ENCODE results near the gene GATM.
"Not testable (repeated sequence)": the region's sequence is repeated elsewhere in the genome, so short reads cannot be mapped to it uniquely, and the experiment has no call there.

GATM gene

GRCh38 chr15:45349623-45350022 is 28.7 kb downstream of the GATM start:
- DNase-seq, result no peak

GRCh38 chr15:45347989-45348388 is 30.4 kb downstream of the GATM start:
- DNase-seq, result no peak

- DNase-seq, result no peak
These were observed 31.3 kb downstream of the GATM start for GRCh38 chr15:45347033-45347432.

GRCh38 chr15:45346381-45346780 is 32.0 kb downstream of the GATM start:
- no peak for DNase-seq

- DNase-seq, result no peak
These were observed 35.0 kb downstream of the GATM start for GRCh38 chr15:45343258-45343860.

GRCh38 chr15:45341790-45342189 is 36.6 kb downstream of the GATM start:
- no peak for DNase-seq

GRCh38 chr15:45340429-45340828 is 37.9 kb downstream of the GATM start:
- no peak for DNase-seq

- no peak for DNase-seq
These were observed 39.9 kb downstream of the GATM start for GRCh38 chr15:45338417-45338816.

- DNase-seq, result no peak
These were observed 41.1 kb downstream of the GATM start for GRCh38 chr15:45337224-45337623.

GRCh38 chr15:45333550-45333949 is 44.8 kb downstream of the GATM start:
- no peak for DNase-seq

GRCh38 chr15:45332694-45333093 is 45.6 kb downstream of the GATM start:
- DNase-seq, result no peak

GRCh38 chr15:45331972-45332371 is 46.4 kb downstream of the GATM start:
- DNase-seq, result no peak

- DNase-seq, result no peak
These were observed 49.7 kb downstream of the GATM start for GRCh38 chr15:45328663-45329062.

GRCh38 chr15:45326741-45327140 is 51.6 kb downstream of the GATM start:
- no peak for DNase-seq

GRCh38 chr15:45326280-45326679 is 52.1 kb downstream of the GATM start:
- DNase-seq, result no peak

GRCh38 chr15:45320581-45321205 is 57.7 kb downstream of the GATM start:
- no peak for DNase-seq

GRCh38 chr15:45319472-45320214 is 58.7 kb downstream of the GATM start:
- no peak for DNase-seq

- no peak for DNase-seq
These were observed 63.4 kb downstream of the GATM start for GRCh38 chr15:45314960-45315359.

GRCh38 chr15:45314117-45314516 is 64.2 kb downstream of the GATM start:
- not testable (repeated sequence) for DNase-seq

Data from NCI-H1092 (cell line).